ENCODE results near the gene NR2E3.

DNA sequence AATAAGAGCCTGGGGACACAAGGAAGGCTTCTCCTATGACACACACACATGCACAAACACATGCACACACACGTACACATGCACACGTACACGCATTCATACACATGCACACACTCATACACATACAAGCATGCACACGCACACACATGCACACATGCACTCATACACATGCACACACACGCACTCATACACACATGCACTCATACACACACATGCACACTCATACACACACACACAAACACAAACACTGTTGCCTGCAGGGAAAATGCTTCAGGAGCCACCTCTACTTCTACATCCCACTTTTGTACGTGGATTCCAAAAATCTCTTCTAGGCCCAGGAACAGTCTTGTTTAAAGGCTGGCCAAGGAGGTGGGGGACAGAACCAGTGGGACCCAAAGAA, 20.7 kb upstream of the NR2E3 start:
- TF ChIP-seq POLR2A (IDR thresholded peaks at IDR 0.05): no peak
- TF ChIP-seq, protein P1, sequence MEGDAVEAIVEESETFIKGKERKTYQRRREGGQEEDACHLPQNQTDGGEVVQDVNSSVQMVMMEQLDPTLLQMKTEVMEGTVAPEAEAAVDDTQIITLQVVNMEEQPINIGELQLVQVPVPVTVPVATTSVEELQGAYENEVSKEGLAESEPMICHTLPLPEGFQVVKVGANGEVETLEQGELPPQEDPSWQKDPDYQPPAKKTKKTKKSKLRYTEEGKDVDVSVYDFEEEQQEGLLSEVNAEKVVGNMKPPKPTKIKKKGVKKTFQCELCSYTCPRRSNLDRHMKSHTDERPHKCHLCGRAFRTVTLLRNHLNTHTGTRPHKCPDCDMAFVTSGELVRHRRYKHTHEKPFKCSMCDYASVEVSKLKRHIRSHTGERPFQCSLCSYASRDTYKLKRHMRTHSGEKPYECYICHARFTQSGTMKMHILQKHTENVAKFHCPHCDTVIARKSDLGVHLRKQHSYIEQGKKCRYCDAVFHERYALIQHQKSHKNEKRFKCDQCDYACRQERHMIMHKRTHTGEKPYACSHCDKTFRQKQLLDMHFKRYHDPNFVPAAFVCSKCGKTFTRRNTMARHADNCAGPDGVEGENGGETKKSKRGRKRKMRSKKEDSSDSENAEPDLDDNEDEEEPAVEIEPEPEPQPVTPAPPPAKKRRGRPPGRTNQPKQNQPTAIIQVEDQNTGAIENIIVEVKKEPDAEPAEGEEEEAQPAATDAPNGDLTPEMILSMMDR (IDR thresholded peaks at IDR 0.05): no peak

Measured in heart left ventricle (tissue), 13 donors.